G401.6 (cell line): Measurements from ENCODE around the gene COBLL1.

Source experiments
- FAIRE-seq: peaks from 2 replicates; lab custom pipeline; 2012; peaks lifted over from hg19 to GRCh38; lab: Jason Lieb, UNC

Gene COBLL1

GRCh38 chr2:164675687-164676086, 165.9 kb downstream of the COBLL1 start:
- no peak for FAIRE-seq

GRCh38 chr2:164675027-164675426, 166.6 kb downstream of the COBLL1 start:
- FAIRE-seq, result no peak

- FAIRE-seq, result no peak
These were observed 169.8 kb downstream of the COBLL1 start for GRCh38 chr2:164671664-164672396.

GRCh38 chr2:164669291-164669690, 172.3 kb downstream of the COBLL1 start:
- no peak for FAIRE-seq

GRCh38 chr2:164667566-164667965, 174.1 kb downstream of the COBLL1 start:
- FAIRE-seq, result no peak

- FAIRE-seq, result no peak
These were observed 177.6 kb downstream of the COBLL1 start for GRCh38 chr2:164664070-164664469.

- FAIRE-seq, result no peak
These were observed 178.6 kb downstream of the COBLL1 start for GRCh38 chr2:164662868-164663631.

GRCh38 chr2:164662066-164662465, 179.6 kb downstream of the COBLL1 start:
- no peak for FAIRE-seq

GRCh38 chr2:164661349-164661748, 180.3 kb downstream of the COBLL1 start:
- no peak for FAIRE-seq

- no peak for FAIRE-seq
These were observed 184.5 kb downstream of the COBLL1 start for GRCh38 chr2:164657129-164657528.

- no peak for FAIRE-seq
These were observed 185.9 kb downstream of the COBLL1 start for GRCh38 chr2:164655750-164656149.

GRCh38 chr2:164655336-164655735, 186.3 kb downstream of the COBLL1 start:
- no peak for FAIRE-seq

GRCh38 chr2:164651361-164651760, 190.3 kb downstream of the COBLL1 start:
- FAIRE-seq, result no peak

- no peak for FAIRE-seq
These were observed 197.5 kb downstream of the COBLL1 start for GRCh38 chr2:164644036-164644700.

- FAIRE-seq, result no peak
These were observed 198.6 kb downstream of the COBLL1 start for GRCh38 chr2:164642946-164643555.

GRCh38 chr2:164642268-164642667, 199.4 kb downstream of the COBLL1 start:
- no peak for FAIRE-seq
